Subcutaneous abdominal adipose tissue (tissue), 5 donors: Measurements from ENCODE around the gene GOLT1A.

Source experiments
- H3K27ac ChIP-seq: one replicate; pipeline ENCODE4 v1.7.0; 2013; ENCODE audit warnings: low read depth, mild to moderate bottlenecking, inconsistent platforms, low read length, moderate library complexity
- H3K27me3 ChIP-seq, 5 donors: one replicate each; pipeline ENCODE4 v1.7.0; 2013; ENCODE audit warnings: low read length in 5 of 5, inconsistent platforms in 1 of 5; ENCODE audit not compliant: control insufficient read depth in 5 of 5, insufficient read depth in 4 of 5
- H3K36me3 ChIP-seq, 5 donors: one replicate each; pipeline ENCODE4 v1.7.0; 2013; ENCODE audit warnings: low read length in 5 of 5; ENCODE audit not compliant: control insufficient read depth in 5 of 5, insufficient read depth in 5 of 5
- H3K4me1 ChIP-seq, 5 donors: one replicate each; pipeline ENCODE4 v1.7.0; 2013; ENCODE audit warnings: low read length in 5 of 5, mild to moderate bottlenecking in 3 of 5, moderate library complexity in 1 of 5; ENCODE audit not compliant: control insufficient read depth in 5 of 5, insufficient read depth in 5 of 5
- H3K4me3 ChIP-seq, 5 donors: one replicate each; pipeline ENCODE4 v1.7.0; 2013; ENCODE audit warnings: low read length in 5 of 5, low read depth in 1 of 5
- H3K9ac ChIP-seq, 5 donors: one replicate each; pipeline ENCODE4 v1.7.0; 2013; ENCODE audit warnings: low read length in 5 of 5, mild to moderate bottlenecking in 4 of 5, moderate library complexity in 3 of 5
- H3K9me3 ChIP-seq, 5 donors: one replicate each; pipeline ENCODE4 v1.7.0; 2013; ENCODE audit warnings: low read length in 5 of 5; ENCODE audit not compliant: control insufficient read depth in 5 of 5
- donor health status: healthy.
- donor health status: healthy.
- donor health status: healthy.
- donor health status: healthy.
- donor health status: healthy.

GOLT1A gene

DNA sequence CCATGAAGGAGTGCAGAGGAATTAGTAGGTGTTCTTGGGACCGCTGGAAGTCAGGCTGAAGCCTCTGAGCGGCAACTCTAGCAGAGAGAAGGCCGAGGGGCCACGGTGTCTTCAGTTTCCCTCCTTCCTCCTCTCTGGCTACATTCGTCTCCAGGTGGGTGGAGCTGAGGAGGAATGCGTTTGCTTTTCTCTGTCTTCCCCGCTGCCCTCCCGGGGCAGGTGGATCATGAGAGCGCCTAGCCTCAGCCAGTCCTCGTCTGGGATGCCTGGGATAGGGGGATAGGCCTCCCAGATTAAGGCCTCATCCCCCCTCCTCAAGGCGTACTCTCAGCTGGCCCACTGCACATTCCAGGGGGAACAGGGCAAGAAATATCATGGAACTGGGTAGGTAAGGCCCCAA, 7.5 kb upstream of the GOLT1A start:
- Histone ChIP-seq H3K36me3 (peaks cover 0 to 2% (median 0%) of the 10 kb centered on the region in 5 donors), H3K27ac (no peak overlapping the region), H3K9me3 (no peaks in the 10 kb centered on the region), H3K4me1 (peaks cover 0 to 20% (median 14%) of the 10 kb centered on the region in 5 donors), H3K27me3 (no peaks in the 10 kb centered on the region), H3K9ac (no peak overlapping the region), H3K4me3 (no peak overlapping the region)

DNA sequence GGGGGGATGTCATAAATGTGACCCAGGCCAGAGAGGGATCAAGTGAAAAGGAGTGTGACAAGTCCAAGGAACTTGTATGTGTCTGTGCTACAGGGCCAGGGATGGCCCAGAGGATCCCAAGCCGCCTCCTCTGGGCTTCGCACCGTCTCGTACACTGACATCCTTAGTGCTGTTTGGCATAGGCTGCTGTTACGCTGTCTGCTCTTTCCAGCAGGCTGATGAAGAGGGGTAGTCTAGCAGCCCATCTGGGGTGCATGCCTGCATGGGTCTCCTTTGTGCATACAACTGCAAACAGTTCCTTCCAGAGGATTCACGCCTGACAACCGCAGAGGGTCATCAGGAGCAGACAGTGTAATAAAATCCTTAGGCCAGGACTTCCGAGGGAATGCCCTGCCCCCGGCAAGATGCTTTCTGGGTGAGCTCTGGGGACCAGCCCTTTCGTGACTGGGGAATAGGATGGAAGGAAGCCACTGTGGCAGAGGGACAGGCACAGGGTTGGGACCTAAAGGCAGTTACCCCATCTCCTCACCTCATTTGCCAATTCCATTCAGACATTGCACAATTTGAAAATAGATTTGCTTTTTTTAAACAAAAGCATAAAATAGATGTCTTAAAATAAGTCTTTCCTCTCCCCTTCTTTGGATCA, 6.3 kb upstream of the GOLT1A start:
- Histone ChIP-seq H3K27ac (no peak overlapping the region), H3K9ac (no peak overlapping the region), H3K9me3 (no peaks in the 10 kb centered on the region), H3K4me1 (peaks cover 0 to 13% (median 9%) of the 10 kb centered on the region in 5 donors), H3K27me3 (no peaks in the 10 kb centered on the region), H3K4me3 (no peak overlapping the region), H3K36me3 (peaks cover 0 to 2% (median 0%) of the 10 kb centered on the region in 5 donors)

GRCh38 chr1:204218552-204218951, 4.8 kb upstream of the GOLT1A start:
- peaks cover 0 to 2% (median 0%) of the 10 kb centered on the region in 5 donors for H3K36me3 ChIP-seq

DNA sequence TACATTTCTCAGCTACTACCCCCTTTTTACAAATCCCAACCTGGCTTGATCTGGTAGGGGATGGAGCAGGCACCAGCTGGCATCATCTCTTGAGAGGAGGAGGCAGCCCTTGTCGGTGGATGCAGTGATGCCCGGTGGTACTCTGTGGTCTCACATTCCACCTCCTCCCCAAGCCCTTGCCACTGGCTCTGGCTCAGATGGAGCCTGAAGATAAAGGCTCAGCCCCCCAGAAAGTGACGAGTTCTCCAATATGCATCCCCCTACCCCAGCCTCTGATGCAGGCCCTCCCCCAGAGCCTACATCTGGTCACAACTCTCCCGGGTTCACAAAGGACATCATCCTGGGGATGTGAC, 3.8 kb upstream of the GOLT1A start:
- Histone ChIP-seq H3K27ac (no peak overlapping the region), H3K4me3 (no peak overlapping the region), H3K9ac (no peak overlapping the region), H3K9me3 (no peaks in the 10 kb centered on the region), H3K36me3 (peaks cover 0 to 2% (median 0%) of the 10 kb centered on the region in 5 donors), H3K4me1 (peaks cover 0 to 23% (median 16%) of the 10 kb centered on the region in 5 donors), H3K27me3 (no peaks in the 10 kb centered on the region)

More at GRCh38 chr1:204218552-204218951, 4.8 kb upstream of the GOLT1A start:
- Histone ChIP-seq H3K4me3 (no peak overlapping the region), H3K9ac (no peak overlapping the region), H3K27me3 (no peaks in the 10 kb centered on the region), H3K4me1 (peaks cover 0 to 22% (median 16%) of the 10 kb centered on the region in 5 donors), H3K9me3 (no peaks in the 10 kb centered on the region), H3K27ac (no peak overlapping the region)

DNA sequence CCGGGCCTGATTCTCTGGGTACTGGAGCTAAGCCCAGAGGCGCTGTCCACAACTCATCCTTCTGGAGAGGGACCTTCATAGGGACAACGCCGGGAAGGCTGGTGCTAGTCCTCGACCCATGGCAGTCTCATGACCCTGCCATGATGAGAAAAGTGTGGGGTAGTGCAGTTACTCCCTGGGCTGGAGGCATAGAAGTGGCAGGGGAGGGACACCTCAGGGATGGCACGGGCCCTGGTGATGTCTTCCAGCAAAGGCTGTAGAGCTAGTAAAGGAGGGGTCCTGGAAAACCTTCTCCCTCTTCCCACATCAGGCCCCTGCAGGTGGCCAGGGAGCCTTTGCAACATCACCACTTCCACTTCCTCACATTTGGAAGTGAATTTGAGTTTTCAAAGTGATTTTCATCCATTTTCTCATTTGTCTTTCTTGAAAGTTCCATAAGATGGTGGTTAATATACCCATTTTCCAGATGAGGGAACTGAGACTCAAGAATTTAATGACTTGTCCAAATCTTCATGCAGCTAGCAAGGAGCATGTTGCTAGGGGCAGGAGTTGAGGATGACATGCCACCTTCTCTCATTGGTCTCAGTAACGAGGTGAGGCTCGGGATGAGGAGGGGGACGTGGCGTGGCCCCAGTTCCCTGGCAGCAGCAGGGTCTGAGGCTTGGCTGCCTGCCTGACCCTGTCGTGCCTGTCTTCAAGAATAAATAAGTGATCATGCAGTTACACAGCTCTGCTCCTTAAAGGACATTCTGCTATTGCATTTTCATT, 3.3 kb upstream of the GOLT1A start:
- H3K4me1 ChIP-seq: peaks cover 0 to 23% (median 16%) of the 10 kb centered on the region in 5 donors
- H3K9ac ChIP-seq: no peak overlapping the region
- no peak overlapping the region for H3K4me3 ChIP-seq
- no peaks in the 10 kb centered on the region for H3K9me3 ChIP-seq
- H3K36me3 ChIP-seq: peaks cover 0 to 2% (median 0%) of the 10 kb centered on the region in 5 donors
- H3K27ac ChIP-seq: no peak overlapping the region
- no peaks in the 10 kb centered on the region for H3K27me3 ChIP-seq

GRCh38 chr1:204216236-204216635, 2.4 kb upstream of the GOLT1A start:
- Histone ChIP-seq H3K4me3 (no peak overlapping the region), H3K27me3 (no peaks in the 10 kb centered on the region), H3K9me3 (no peaks in the 10 kb centered on the region), H3K36me3 (no peaks in the 10 kb centered on the region), H3K9ac (no peak overlapping the region), H3K4me1 (peaks cover 0 to 23% (median 16%) of the 10 kb centered on the region in 5 donors), H3K27ac (no peak overlapping the region)

DNA sequence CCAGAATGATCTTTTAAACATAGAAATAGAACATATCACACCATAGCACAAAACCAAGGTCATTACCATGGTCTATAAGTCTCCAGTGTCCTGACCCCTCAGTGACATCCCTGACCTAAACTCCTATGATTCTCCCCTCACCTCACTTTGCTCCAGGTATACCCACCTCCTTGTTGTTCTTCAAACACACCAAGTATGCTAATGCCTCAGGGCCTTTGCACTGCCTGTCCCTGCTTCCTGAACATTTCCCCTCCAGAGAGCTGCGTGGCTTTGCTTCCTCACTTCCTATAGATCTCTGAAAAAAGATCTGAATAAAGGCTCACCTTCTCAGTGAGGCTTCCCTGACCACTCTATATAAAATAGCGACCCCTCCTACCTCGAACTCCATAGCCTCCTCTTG, 1.1 kb downstream of the GOLT1A start:
- no peak overlapping the region for H3K27ac ChIP-seq
- H3K9ac ChIP-seq: no peak overlapping the region
- no peak overlapping the region for H3K4me3 ChIP-seq
- no peaks in the 10 kb centered on the region for H3K27me3 ChIP-seq
- peaks cover 0 to 10% (median 8%) of the 10 kb centered on the region in 5 donors for H3K4me1 ChIP-seq
- H3K9me3 ChIP-seq: no peaks in the 10 kb centered on the region
- H3K36me3 ChIP-seq: no peaks in the 10 kb centered on the region

- peaks cover 0 to 5% (median 0%) of the 10 kb centered on the region in 5 donors for H3K27me3 ChIP-seq
- H3K27ac ChIP-seq: no peak overlapping the region
- H3K36me3 ChIP-seq: no peaks in the 10 kb centered on the region
- peaks cover 0 to 14% (median 14%) of the 10 kb centered on the region in 5 donors for H3K4me1 ChIP-seq
- no peak overlapping the region for H3K4me3 ChIP-seq
- no peaks in the 10 kb centered on the region for H3K9me3 ChIP-seq
- no peak overlapping the region for H3K9ac ChIP-seq
These were observed 2.7 kb downstream of the GOLT1A start for GRCh38 chr1:204211046-204211445.

GRCh38 chr1:204207136-204207616, 6.6 kb downstream of the GOLT1A start:
- peaks cover 7 to 20% (median 12%) of the 10 kb centered on the region in 5 donors for H3K27me3 ChIP-seq
- no peaks in the 10 kb centered on the region for H3K36me3 ChIP-seq
- no peak overlapping the region for H3K27ac ChIP-seq
- H3K4me1 ChIP-seq: peaks cover 0 to 9% (median 5%) of the 10 kb centered on the region in 5 donors
- H3K9ac ChIP-seq: no peak overlapping the region
- no peaks in the 10 kb centered on the region for H3K9me3 ChIP-seq
- H3K4me3 ChIP-seq: no peak overlapping the region

- Histone ChIP-seq H3K27me3 (peaks cover 7 to 26% (median 12%) of the 10 kb centered on the region in 5 donors), H3K4me1 (peaks cover 0 to 9% (median 5%) of the 10 kb centered on the region in 5 donors), H3K9ac (no peak overlapping the region), H3K27ac (no peak overlapping the region), H3K9me3 (no peaks in the 10 kb centered on the region), H3K4me3 (no peak overlapping the region), H3K36me3 (no peaks in the 10 kb centered on the region)
These were observed 7.7 kb downstream of the GOLT1A start for GRCh38 chr1:204206121-204206520.
